ENCODE data around the gene PKP3.
"Not testable (repeated sequence)": the region's sequence is repeated elsewhere in the genome, so short reads cannot be mapped to it uniquely, and the experiment has no call there.

The PKP3 gene

GRCh38 chr11:377883-378500, 16.0 kb upstream of the PKP3 start:
- DNase-seq (ENCODE audit: low read depth, low spot score) = no peak

- no peak for DNase-seq (ENCODE audit: low read depth, low spot score)
Measured at GRCh38 chr11:379205-380094, 14.6 kb upstream of the PKP3 start.

DNA sequence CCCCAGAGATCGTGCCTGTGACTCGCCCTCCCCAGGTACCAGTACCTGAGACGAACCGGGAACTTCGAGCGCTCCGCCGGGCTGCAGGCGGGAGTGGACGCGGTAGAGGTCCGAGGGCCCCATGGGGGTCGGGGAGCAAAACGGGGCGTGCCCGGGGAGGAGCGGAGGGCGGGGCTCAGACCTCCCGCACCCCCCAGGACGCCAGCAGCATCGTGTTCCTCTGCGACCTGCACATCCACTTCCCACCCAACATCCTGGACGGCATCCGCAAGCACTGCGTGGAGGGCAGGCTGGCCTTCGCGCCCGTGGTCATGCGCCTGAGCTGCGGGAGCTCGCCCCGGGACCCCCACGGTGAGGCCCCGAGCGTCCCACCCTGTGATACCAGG, 13.9 kb upstream of the PKP3 start:
- DNase-seq (ENCODE audit: low read depth, low spot score) = no peak

DNA sequence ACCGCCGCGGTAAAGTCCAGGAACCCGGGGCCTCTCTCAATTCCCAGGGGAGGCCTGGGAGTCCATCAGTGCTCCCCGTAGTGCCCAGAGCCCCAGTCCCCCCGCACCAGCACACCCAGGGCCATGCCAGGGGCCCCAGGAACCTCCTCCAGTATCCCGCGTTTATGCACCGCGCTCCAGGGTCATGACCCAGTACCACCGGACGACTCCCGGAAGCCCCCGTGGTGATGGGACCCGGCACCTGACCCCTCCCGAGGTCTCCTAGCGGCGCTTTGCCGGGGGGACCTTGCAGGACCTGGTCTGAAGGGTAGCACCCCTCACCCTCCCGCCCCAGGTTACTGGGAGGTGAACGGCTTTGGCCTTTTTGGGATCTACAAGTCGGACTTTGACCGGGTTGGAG, 13.5 kb upstream of the PKP3 start:
- DNase-seq (ENCODE audit: low read depth, low spot score) = no peak

DNA sequence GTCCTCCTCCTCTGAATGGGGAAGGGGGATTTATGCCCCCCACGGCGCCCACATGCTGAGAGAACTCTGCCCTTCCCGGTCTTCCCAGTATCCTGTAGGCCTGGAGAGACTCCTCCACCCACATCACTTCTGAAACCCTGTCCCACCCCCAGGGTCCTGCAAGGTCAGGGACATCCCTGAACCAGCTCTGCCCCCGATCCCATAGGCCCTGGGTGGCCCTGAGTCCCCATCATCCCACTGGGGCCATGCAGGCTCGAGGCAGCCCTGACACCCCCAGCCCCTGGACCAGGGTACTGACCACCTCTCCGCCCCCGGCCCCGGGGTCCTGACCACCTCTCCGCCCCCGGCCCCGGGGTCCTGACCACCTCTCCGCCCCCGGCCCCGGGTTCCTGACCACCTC, 13.0 kb upstream of the PKP3 start:
- no peak for DNase-seq (ENCODE audit: low read depth, low spot score)

DNA sequence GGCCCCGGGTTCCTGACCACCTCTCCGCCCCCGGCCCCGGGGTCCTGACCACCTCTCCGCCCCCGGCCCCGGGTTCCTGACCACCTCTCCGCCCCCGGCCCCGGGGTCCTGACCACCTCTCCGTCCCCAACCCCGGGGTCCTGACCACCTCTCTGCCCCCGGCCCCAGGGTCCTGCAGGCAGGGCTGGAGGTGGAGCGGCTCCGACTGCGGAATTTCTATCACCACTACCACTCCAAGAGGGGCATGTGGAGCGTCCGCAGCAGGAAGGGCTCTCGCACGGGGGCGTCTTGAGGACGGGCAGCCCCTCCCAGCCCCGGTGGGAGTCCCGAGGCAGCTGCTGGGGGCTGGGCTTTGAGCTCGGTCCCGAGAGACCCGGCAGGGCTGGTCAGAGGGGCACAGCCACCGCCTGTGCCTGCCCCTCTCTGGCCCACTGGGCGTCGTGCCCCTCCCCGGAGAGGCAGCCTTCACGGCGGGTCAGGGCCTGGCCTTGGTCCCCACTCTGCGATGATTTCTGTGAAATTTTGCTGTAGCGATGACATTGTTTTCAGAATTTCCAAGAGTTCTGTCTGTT, 12.4 kb upstream of the PKP3 start:
- DNase-seq (ENCODE audit: low read depth, low spot score) = no peak

GRCh38 chr11:382081-382629, 11.9 kb upstream of the PKP3 start:
- DNase-seq (ENCODE audit: low read depth, low spot score) = no peak

DNA sequence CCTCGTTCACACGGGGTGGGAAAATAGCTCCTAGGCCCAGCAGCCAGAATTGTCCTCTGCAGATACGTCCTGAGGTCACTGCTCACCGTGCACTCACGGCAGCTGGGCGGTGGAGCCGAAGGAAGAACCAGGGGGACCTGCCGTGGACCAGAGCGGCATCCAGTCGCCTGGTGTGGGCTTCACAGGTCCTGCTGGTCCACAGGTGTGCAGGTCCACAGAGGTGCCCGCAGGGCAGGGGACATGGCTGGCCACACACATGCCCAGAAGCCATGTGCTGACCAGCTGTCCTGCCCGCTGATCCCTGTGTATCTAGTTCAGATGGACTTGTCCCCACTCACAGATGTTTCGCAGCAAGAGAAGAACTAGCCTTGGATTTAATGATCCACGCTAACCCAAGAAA, 10.6 kb upstream of the PKP3 start:
- DNase-seq (ENCODE audit: low read depth, low spot score) = no peak

DNA sequence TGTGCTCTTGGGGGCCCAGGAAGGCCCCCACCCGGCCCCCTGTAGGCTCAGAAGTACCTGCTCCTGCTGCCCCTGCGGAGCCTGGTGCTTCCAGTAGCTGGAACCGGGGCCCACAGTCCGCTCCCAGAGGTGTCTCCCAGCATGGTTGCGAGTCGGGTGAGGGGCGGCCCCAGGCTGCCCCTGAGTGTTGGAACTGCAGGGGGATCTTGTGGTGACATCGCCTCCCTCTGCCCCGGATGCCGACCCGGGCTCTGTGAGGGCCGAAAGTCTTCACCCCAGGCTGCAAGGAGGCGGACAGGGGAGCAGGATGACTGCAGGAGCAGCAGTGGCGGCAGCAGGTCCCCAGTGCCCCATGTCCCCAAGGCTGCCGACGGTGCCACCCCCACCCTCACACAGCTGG, 9.5 kb upstream of the PKP3 start:
- no peak for DNase-seq (ENCODE audit: low read depth, low spot score)

GRCh38 chr11:385594-386351, 8.2 kb upstream of the PKP3 start:
- DNase-seq (ENCODE audit: low read depth, low spot score) = no peak

- no peak for DNase-seq (ENCODE audit: low read depth, low spot score)
Measured at GRCh38 chr11:386483-386882, 7.5 kb upstream of the PKP3 start.

GRCh38 chr11:387193-387793, 6.7 kb upstream of the PKP3 start:
- DNase-seq (ENCODE audit: low read depth, low spot score) = no peak

DNA sequence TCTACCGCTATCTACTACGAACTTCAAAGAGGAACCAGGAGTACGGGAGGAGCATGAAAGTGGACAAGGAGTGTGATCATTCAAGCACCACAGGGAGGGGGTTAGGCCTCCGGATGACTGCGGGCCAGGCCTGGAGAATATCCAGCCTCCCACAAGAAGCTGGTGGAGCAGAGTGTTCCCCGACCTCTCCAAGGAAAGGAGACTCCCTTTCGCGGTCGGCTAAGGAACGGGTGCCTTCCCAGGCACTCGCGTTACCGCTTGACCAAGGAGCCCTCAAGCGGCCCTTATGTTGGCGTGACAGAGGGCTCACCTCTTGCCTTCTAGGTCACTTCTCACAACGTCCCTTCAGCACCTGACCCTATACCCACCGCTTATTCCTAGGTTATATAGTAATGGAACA, 4.6 kb upstream of the PKP3 start:
- not testable (repeated sequence) for DNase-seq (ENCODE audit: low read depth, low spot score)

DNA sequence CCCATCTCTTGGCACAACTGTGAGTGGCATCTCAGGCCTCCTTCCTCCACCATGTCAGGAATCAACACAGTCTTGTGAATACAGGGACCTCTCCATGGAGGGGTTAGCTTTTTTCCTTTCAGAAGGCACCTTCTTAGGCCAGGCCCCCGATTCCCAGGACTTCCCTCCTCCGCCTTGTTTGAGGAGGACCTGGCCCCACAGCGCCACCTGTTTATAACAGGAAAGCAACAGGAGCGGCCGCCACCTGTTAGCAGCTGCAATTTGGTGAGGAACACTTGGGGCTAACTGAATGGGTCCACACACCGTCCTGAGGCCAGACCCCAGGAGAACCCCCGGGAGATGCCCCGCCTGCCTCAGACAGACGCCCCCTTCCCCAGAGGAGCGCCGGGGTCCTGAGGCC, 3.8 kb upstream of the PKP3 start:
- no peak for DNase-seq (ENCODE audit: low read depth, low spot score)

DNA sequence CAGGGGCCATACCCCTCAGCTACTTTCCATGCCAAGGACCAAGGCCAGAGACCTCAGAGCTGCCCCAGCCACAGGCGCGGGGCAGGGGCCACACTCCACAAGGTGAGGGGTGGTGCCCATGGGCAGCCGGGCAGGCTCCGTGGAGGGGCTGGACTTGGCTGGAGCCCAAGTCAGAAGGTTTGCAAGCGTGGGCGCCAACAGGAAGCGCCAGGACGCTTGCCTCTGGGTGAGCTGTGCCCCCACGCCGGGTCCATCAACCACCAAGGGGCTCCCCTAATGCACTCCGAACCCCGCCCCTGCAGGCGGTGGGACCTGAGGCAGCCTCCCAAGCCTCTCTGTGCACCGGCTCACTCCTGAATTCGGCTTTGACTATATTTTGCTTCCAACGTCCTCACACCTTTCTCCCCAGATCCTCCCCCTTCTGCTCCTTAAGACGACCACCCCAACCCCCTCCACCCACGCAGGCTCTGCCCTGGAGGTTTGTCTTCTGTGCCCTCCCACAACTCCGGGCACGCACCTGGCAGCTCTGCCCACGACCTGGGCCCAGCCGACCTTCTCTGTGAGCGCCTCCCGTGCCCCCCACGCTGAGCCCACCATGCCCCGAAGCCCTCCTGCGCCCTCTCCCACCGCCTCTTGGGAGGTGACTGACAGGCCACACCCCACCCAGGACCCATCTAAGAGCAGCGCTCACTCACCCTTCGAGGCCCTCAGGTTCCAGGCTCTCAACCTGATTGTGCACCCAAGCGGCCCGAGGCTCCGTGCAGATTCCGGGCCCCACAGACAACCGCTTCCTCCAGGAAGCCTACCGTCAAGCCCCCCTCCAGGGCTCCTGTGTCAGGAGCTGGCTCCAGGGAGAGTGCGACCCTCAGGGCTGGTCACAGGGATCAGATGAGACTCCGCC, 2.6 kb upstream of the PKP3 start:
- no peak for DNase-seq (ENCODE audit: low read depth, low spot score)

DNA sequence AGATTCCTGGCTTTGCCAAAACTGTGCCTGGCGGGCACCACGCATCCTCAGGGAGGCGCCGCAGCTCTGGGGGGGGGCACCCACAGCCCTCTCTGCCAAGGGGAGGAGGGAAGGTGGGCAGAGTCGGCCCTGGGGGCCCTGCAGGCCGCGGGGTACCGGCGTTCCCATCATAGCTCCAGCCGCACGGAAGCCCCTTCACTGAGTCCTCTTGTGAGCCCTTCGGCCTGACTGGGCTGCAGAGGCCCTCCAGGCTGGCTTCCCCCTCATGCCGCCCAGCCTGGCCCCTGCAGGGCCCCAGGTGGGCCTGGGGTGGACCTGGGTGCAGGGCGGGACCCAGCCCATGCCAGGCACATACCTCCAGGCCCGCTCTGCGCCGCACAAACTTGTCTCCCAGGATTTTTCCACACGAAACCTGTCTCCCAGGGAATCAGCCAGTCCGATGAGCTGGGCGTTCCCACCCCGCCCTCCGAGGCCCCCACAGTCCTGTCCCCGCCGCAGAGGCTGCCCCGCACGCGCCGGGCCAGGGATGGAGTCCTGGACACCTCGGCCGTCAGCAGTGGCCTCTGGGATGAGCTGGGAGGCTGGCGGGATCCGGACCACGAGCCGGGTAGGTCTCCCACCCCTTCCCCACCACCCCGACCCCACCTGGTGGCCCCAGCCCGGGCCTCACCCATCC, 1.8 kb upstream of the PKP3 start:
- no peak for DNase-seq (ENCODE audit: low read depth, low spot score)

- DNase-seq (ENCODE audit: low read depth, low spot score) = peak; percentile 59
Measured at GRCh38 chr11:393219-394033, 583 bp upstream of the PKP3 start.

DNA sequence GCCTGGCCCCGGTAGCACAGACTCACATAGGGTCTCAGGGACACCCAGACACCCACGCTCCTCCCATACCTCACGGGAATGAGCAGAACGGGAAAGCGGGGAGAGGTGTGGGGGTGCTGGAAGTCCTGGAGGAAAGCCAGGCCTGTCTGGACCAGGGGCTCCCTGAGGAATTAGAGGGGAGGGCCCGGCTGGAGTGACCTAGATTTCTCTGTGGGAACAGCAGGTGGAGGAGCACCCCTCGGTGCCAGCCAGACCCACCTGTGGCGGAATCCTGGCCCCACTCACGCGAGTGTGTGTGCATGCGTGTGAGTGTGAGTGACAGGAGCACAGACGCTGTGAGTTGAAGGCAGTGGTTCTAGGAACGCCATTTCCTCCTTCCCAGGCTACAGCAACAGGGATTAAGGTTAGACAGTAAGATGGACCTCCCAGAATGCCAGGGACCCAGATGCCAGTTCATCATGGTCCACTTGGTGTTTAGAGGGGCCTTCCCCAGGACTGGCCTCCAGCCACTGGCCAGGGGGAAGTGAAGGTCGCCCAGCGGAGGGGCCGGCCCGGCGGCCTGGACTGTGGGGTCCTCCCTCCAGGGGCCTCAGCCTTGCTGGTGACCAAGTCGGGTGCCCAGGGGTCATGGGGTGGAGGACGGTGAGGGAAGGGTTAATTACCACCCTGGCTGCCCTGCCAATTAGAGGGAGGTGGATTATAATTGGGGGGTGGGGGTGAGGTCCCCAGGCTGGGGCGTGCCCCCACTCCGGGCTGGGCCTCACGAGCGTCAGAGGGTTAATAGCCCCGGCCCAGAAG, 1.0 kb downstream of the PKP3 start:
- DNase-seq (ENCODE audit: low read depth, low spot score) = no peak
